Stimulated activated CD4-positive, alpha-beta T cell treated with anti-CD3 and anti-CD28 coated beads, Interleukin-2, amount 100 ng/mL, for 4 hours (primary cell): ENCODE measurements around the gene IGF1R.
"Not testable (repeated sequence)": the region's sequence is repeated elsewhere in the genome, so short reads cannot be mapped to it uniquely, and the experiment has no call there.

Experiments used
- DNase-seq: peaks from one replicate; pipeline ENCODE4 v3.0.0-alpha.2; 2020; ENCODE audit warnings: low read depth

Gene IGF1R

GRCh38 chr15:98964466-98965133 is 316.3 kb downstream of the IGF1R start:
- no peak for DNase-seq

DNA sequence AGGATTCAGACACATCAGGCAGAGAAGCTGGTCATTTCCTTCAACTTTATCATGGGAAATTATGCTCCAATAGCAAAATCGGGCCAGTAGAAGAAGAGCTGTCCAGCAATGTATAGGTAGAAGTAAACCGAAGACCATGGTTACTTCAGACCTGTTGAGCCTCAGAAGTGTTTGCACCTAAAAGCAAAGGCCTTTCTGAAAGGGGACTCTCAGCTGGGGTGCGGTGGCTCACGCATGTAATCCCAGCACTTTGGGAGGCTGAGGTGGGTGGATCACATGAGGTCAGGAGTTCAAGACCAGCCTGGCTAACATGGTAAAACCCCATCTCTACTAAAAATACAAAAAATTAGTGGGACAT is 316.8 kb downstream of the IGF1R start:
- not testable (repeated sequence) for DNase-seq

- no peak for DNase-seq
Observed at GRCh38 chr15:98965597-98965996, 317.3 kb downstream of the IGF1R start.

DNA sequence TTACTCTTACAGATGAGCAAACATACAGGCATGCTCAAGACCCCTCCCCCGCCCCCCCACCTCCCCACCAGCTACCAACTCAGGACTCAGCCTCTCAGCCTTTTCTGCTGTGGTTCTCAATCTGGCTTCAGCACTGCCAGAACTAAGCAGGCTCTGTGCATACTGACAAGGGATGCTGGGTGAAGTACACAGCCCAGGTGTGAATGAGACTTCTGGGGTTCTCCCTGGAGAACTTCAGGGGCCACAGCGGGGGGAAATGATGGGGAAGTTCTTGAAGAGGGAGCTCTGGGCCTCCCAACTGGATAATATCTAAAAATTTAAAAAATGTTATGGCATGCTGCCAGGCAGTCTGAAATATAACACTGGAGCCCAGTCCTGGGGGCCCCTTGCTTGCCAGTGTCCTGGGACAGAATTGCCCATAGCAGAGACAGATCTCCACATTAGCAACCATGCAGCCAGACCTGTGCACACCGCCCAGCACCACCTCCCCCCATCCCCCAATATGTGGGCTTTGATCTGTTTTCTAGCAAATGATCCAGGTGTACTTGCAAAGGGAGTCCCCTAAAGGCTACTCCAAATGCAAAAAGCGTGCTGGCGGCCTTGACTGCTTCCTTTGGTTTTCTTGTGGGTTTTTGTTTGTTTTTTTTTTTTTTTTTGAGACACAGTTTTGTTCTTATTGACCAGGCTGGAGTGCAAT is 317.9 kb downstream of the IGF1R start:
- no peak for DNase-seq

GRCh38 chr15:98967096-98967495 is 318.8 kb downstream of the IGF1R start:
- DNase-seq, result no peak

DNA sequence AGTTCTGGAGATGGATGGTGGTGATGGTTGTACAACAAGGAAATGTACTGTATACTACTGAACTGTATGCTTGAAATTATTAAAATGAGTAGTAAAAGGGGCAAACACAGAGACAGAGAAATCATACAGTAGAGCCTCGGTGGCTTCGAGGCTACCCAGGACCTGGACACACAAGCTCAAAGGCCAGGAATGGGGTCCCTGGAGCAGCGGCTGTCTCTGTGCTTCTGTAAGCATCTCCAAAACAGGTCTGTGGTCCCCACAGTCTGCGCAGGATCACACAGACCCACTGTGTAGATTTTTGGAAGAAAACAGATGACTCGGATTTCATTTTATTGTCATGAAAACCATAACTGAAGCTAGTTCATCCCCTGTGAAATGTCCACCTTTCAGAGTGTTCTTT is 319.6 kb downstream of the IGF1R start:
- no peak for DNase-seq

- DNase-seq, result no peak
Observed at GRCh38 chr15:98968576-98968975, 320.2 kb downstream of the IGF1R start.

GRCh38 chr15:98969126-98969735 is 320.9 kb downstream of the IGF1R start:
- DNase-seq, result no peak

DNA sequence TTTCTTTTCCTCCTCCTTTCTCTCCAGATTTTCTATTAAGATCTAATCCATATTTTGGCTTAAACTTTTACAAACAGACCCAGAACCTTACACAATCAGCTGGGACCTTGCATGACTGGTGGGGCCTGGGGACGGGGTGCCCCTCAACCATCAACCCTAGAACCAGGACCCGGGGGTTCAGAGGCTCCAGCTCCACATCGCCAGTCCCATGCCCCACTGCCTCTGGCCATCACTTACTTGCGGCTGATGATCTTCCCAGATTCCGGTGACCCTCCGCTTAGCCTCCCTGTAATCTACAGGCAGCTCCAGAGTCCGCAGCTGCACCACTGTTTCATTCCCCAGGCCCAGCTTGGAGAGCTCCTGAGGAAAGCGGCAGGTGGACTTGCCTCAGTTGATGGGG is 322.5 kb downstream of the IGF1R start:
- no peak for DNase-seq

GRCh38 chr15:98976500-98976899 is 328.2 kb downstream of the IGF1R start:
- DNase-seq, result no peak

GRCh38 chr15:98977441-98977840 is 329.1 kb downstream of the IGF1R start:
- DNase-seq, result no peak

DNA sequence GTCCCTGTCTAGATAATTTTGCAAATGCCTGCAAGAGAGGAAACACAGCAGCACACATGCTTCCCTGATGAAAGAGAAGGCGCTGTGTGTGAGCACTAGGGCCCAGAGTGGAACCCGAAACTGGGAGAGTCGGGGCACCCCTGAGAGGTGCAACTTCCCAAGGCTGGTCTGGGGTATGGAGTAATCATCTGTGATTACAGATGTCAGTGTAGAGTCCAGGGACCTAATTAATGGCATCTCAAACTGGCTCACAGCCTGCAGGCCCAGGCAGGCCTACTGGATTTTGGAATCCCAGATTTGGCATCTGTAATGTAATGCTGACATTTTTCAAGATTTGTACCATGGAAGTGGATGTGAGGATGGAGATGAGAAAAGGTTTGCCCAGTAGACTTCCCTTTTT is 329.8 kb downstream of the IGF1R start:
- DNase-seq, result no peak

GRCh38 chr15:98980899-98981228 is 332.5 kb downstream of the IGF1R start:
- DNase-seq, result no peak

DNA sequence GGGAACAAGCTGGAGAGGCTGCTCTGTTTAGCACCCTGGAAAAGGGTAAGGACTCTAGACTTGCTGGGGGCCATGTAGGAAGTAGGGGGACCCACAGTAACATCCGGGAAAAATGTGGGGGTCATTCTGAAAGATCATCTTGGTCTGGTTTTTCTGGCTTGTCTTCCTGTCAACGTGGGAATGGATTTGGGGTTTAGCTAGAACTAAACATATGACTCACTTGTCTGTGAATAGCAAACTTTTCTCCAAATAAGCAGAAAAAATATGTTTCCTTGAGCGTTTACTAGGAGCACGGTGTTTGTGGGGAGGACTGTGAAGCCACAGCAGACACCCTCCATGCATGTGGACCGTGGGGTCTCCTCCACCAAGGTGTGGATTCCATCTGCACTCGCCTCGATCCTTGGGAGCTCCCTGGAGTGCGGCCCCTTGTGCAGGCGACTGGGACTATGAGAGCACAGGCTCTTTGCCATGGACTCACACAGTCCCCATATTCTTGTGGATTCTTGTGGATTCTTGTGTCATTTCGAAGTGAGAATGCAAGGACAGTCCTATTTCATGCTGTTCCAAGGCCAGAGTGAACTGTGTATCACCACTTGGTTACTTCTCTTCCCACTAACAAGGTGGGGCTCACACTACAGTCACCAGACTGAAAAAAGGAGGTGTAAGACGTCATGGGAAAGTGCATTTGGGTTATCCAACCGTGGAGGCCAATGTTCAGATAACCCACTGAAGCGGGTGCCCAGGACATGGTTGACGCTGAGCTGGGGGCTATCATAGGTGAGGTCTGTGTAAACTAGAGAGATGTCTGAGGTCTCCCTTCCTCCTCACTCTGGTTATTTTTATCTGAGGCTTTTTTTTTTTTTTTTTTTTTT is 333.7 kb downstream of the IGF1R start:
- no peak for DNase-seq

- DNase-seq, result no peak
Observed at GRCh38 chr15:98983334-98983733, 335.0 kb downstream of the IGF1R start.

- DNase-seq, result no peak
Observed at GRCh38 chr15:98986281-98986680, 337.9 kb downstream of the IGF1R start.

DNA sequence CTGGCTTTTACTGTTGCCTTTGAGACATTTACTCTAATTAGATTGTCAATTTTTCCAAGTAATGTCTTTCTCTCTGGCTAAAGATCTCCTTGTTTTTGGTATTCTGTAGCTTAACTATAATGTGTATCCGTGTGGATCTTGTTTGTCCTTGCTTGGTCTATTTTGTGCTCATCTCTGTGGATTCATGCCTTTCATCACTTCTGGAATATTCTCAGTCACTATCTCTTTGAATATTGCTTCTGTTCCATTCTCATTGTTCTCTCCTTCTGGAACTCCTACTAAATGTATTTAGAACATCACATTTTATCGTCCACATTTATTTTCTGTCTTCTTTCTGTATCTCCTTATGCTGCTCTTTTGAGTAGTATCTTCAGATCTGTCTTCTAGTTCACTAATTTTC is 346.6 kb downstream of the IGF1R start:
- DNase-seq, result no peak

GRCh38 chr15:98996169-98996568 is 347.8 kb downstream of the IGF1R start:
- DNase-seq, result no peak

GRCh38 chr15:98996624-98997023 is 348.3 kb downstream of the IGF1R start:
- DNase-seq, result no peak

DNA sequence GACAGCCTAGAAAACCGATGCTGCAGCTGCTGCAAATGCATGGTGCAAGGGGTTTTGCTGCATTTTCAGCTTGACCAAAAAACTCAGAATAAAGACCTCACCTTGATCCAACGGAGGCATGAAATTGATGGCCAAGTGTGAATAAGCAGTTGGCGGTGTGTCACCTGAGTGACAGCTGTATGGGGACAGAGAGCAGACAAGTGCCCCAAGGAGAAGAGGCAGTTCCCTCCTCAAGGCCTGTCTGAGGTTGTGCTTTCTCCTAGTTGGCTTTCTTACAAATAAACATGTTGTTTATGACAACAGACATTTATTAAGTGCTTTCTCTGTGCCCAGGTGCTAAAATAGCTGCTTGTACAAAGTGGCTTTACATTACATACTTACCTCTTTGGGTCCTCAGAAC is 349.0 kb downstream of the IGF1R start:
- no peak for DNase-seq

- DNase-seq, result no peak
Observed at GRCh38 chr15:98997755-98998154, 349.4 kb downstream of the IGF1R start.

GRCh38 chr15:98998279-98998678 is 349.9 kb downstream of the IGF1R start:
- no peak for DNase-seq

GRCh38 chr15:98999233-98999632 is 350.9 kb downstream of the IGF1R start:
- no peak for DNase-seq
